ENCODE data around the gene GRIP1.

Gene GRIP1

GRCh38 chr12:66692170-66692569 lies 13.3 kb upstream of the GRIP1 start:
- no peak for DNase-seq (ENCODE audit: low spot score)

GRCh38 chr12:66688846-66689439 lies 10.1 kb upstream of the GRIP1 start:
- peak; percentile 24 for DNase-seq (ENCODE audit: low spot score)

GRCh38 chr12:66684222-66684621 lies 5.3 kb upstream of the GRIP1 start:
- no peak for DNase-seq (ENCODE audit: low spot score)

GRCh38 chr12:66683822-66684221 lies 4.9 kb upstream of the GRIP1 start:
- DNase-seq (ENCODE audit: low spot score), result no peak

- no peak for DNase-seq (ENCODE audit: low spot score)
Observed at GRCh38 chr12:66683073-66683472, 4.2 kb upstream of the GRIP1 start.

- DNase-seq (ENCODE audit: low spot score), result no peak
Observed at GRCh38 chr12:66679461-66680084, 697 bp upstream of the GRIP1 start.

- no peak for DNase-seq (ENCODE audit: low spot score)
Observed at GRCh38 chr12:66676241-66676640, 2.6 kb downstream of the GRIP1 start.

- DNase-seq (ENCODE audit: low spot score), result no peak
Observed at GRCh38 chr12:66674495-66675122, 4.3 kb downstream of the GRIP1 start.

GRCh38 chr12:66669541-66669940 lies 9.3 kb downstream of the GRIP1 start:
- DNase-seq (ENCODE audit: low spot score), result no peak

- DNase-seq (ENCODE audit: low spot score), result no peak
Observed at GRCh38 chr12:66668311-66668710, 10.6 kb downstream of the GRIP1 start.

GRCh38 chr12:66667906-66668305 lies 11.0 kb downstream of the GRIP1 start:
- no peak for DNase-seq (ENCODE audit: low spot score)

GRCh38 chr12:66666481-66666880 lies 12.4 kb downstream of the GRIP1 start:
- DNase-seq (ENCODE audit: low spot score), result no peak

GRCh38 chr12:66665435-66665985 lies 13.4 kb downstream of the GRIP1 start:
- no peak for DNase-seq (ENCODE audit: low spot score)

- DNase-seq (ENCODE audit: low spot score), result no peak
Observed at GRCh38 chr12:66664076-66664475, 14.8 kb downstream of the GRIP1 start.

GRCh38 chr12:66663611-66664010 lies 15.3 kb downstream of the GRIP1 start:
- DNase-seq (ENCODE audit: low spot score), result no peak

- DNase-seq (ENCODE audit: low spot score), result peak; percentile 4
Observed at GRCh38 chr12:66662729-66663128, 16.1 kb downstream of the GRIP1 start.

- no peak for DNase-seq (ENCODE audit: low spot score)
Observed at GRCh38 chr12:66662179-66662578, 16.7 kb downstream of the GRIP1 start.

GRCh38 chr12:66661357-66661756 lies 17.5 kb downstream of the GRIP1 start:
- DNase-seq (ENCODE audit: low spot score), result no peak

GRCh38 chr12:66653796-66654195 lies 25.1 kb downstream of the GRIP1 start:
- no peak for DNase-seq (ENCODE audit: low spot score)

- no peak for DNase-seq (ENCODE audit: low spot score)
Observed at GRCh38 chr12:66648033-66648735, 30.7 kb downstream of the GRIP1 start.

GRCh38 chr12:66647034-66647691 lies 31.7 kb downstream of the GRIP1 start:
- DNase-seq (ENCODE audit: low spot score), result no peak

GRCh38 chr12:66644151-66644550 lies 34.7 kb downstream of the GRIP1 start:
- DNase-seq (ENCODE audit: low spot score), result no peak

Measured in kidney capillary endothelial cell (primary cell).